Keratinocyte (primary cell): ENCODE results near the gene CD4. TPM values are rescaled to one million over a fixed set of nuclear protein-coding genes. Genes with fewer than 3 reads are reported as not detected.

Experiments
- DNase-seq: peaks from one replicate; pipeline ENCODE4 v3.0.0-alpha.2; 2011; ENCODE audit warnings: low read depth, missing footprints, low spot score
- FAIRE-seq: peaks from 2 replicates; lab custom pipeline; 2011; peaks lifted over from hg19 to GRCh38; lab: Jason Lieb, UNC
- H2AFZ ChIP-seq: 2 replicates; pipeline ENCODE4 v1.6.0; 2012; ENCODE audit warnings: low read length, control low read depth, inconsistent platforms; ENCODE audit not compliant: control insufficient read depth
- H3K27ac ChIP-seq: 2 replicates; pipeline ENCODE4 v1.5.1; 2011; ENCODE audit warnings: low read length; ENCODE audit not compliant: control insufficient read depth, insufficient read depth
- H3K27me3 ChIP-seq: 3 replicates; pipeline ENCODE4 v1.6.0; 2011; ENCODE audit warnings: low read length; ENCODE audit not compliant: control insufficient read depth, insufficient read depth; ENCODE audit errors: extremely low read depth
- H3K36me3 ChIP-seq, 2 experiments: 2 replicates in 1 of 2; 3 replicates in 1 of 2; pipeline ENCODE4 v1.5.1; 2011; ENCODE audit warnings: low read length in 2 of 2, mild to moderate bottlenecking in 1 of 2; ENCODE audit not compliant: control insufficient read depth in 2 of 2, insufficient read depth in 2 of 2; ENCODE audit errors: extremely low read depth in 1 of 2
- H3K4me1 ChIP-seq: 3 replicates; pipeline ENCODE4 v1.5.1; 2011; ENCODE audit warnings: low read length; ENCODE audit not compliant: control insufficient read depth, insufficient read depth; ENCODE audit errors: extremely low read depth
- H3K4me2 ChIP-seq: 3 replicates; pipeline ENCODE4 v1.6.0; 2011; ENCODE audit warnings: low read depth, low read length; ENCODE audit not compliant: control insufficient read depth, insufficient read depth; ENCODE audit errors: extremely low read depth
- H3K4me3 ChIP-seq, 3 experiments: fragments of 200-600 bp in 1 of 3; sonication (generic) in 1 of 3; 2 replicates in 2 of 3; 3 replicates in 1 of 3; pipeline ENCODE4 v1.5.1; 2011 to 2016; ENCODE audit warnings: low read length in 3 of 3, mild to moderate bottlenecking in 3 of 3, control low read depth in 2 of 3, inconsistent platforms in 1 of 3, low read depth in 1 of 3, mixed read lengths in 1 of 3, mixed run types in 1 of 3, moderate library complexity in 1 of 3; ENCODE audit not compliant: control insufficient read depth in 2 of 3, insufficient read depth in 2 of 3; ENCODE audit errors: extremely low read depth in 1 of 3
- H3K79me2 ChIP-seq: 2 replicates; pipeline ENCODE4 v1.6.0; 2012; ENCODE audit warnings: low read length; ENCODE audit not compliant: control insufficient read depth, insufficient read depth
- H3K9ac ChIP-seq: 3 replicates; pipeline ENCODE4 v1.6.0; 2011; ENCODE audit warnings: low read length; ENCODE audit not compliant: control insufficient read depth, insufficient read depth; ENCODE audit errors: extremely low read depth
- H3K9me1 ChIP-seq: 3 replicates; pipeline ENCODE4 v1.6.0; 2011; ENCODE audit warnings: low read length; ENCODE audit not compliant: control insufficient read depth, insufficient read depth; ENCODE audit errors: extremely low read depth
- H3K9me3 ChIP-seq: 2 replicates; pipeline ENCODE4 v1.5.1; 2012; ENCODE audit warnings: low read depth, low read length; ENCODE audit not compliant: control insufficient read depth
- H4K20me1 ChIP-seq: 3 replicates; pipeline ENCODE4 v1.6.0; 2011; ENCODE audit warnings: low read length; ENCODE audit not compliant: control insufficient read depth, insufficient read depth; ENCODE audit errors: extremely low read depth
- EZH2 ChIP-seq: IDR thresholded peaks from one replicate; pipeline ENCODE4 v1.6.1; 2012; ENCODE audit warnings: inconsistent platforms, mild to moderate bottlenecking, low read length, moderate library complexity
- dilution Hi-C: fragments of 300-500 bp; cut with MboI; formaldehyde crosslinking; loops from one replicate; pipeline ENCODE4 v1.7.0; 2020; ENCODE audit warnings: low sequenced_read_pairs; ENCODE audit not compliant: extremely low pct_ligation_motif_present
- polyA plus RNA-seq, 5 experiments: library from polyadenylated mRNA; depleted of rRNA in 3 of 5; stranded (reverse) in 3 of 5; stranded (forward) in 1 of 5; unstranded in 1 of 5; fragments of >200 nt; gene quantifications; 1 replicate in 1 of 5; 2 replicates in 3 of 5; 3 replicates in 1 of 5; pipeline versions ENCODE4 v1.2.1 to v1.2.3, GENCODE V29; 2011 to 2012; ENCODE audit warnings: missing spikeins in 2 of 5, low read depth in 1 of 5, low replicate concordance in 1 of 5
- TF ChIP-seq, protein P1 (sequence below), 3 experiments: IDR thresholded peaks in 1 of 3; conservative IDR thresholded peaks in 1 of 3; optimal IDR thresholded peaks in 1 of 3; 2 replicates in 2 of 3; 3 replicates in 1 of 3; pipeline versions ENCODE3 to v1.5.1; 2011; ENCODE audit warnings: low read length in 3 of 3, mild to moderate bottlenecking in 3 of 3, moderate library complexity in 2 of 3, control low read depth in 1 of 3, inconsistent platforms in 1 of 3; ENCODE audit not compliant: insufficient read depth in 2 of 3; ENCODE audit errors: extremely low read depth in 1 of 3

The CD4 gene
- polyA plus RNA-seq, 1 donor (not counting 4 experiments of a cell fraction or from before 2014, with no cell fraction given) = 0.01 TPM

DNA sequence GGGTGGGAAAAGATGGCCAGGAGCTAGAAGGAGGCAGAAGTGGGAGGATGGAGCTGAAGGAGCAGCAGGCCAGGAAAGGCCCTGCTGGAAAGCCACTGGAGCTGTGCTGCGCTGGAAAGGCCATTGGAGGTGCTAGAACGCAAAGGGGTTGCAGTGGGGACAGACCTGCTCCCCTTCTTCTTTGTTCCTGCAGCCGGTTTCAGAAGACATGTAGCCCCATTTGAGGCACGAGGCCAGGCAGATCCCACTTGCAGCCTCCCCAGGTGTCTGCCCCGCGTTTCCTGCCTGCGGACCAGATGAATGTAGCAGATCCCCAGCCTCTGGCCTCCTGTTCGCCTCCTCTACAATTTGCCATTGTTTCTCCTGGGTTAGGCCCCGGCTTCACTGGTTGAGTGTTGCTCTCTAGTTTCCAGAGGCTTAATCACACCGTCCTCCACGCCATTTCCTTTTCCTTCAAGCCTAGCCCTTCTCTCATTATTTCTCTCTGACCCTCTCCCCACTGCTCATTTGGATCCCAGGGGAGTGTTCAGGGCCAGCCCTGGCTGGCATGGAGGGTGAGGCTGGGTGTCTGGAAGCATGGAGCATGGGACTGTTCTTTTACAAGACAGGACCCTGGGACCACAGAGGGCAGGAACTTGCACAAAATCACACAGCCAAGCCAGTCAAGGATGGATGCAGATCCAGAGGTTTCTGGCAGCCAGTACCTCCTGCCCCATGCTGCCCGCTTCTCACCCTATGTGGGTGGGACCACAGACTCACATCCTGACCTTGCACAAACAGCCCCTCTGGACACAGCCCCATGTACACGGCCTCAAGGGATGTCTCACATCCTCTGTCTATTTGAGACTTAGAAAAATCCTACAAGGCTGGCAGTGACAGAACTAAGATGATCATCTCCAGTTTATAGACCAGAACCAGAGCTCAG, 30.0 kb downstream of the CD4 start:
- Histone ChIP-seq H3K27ac (no peak overlapping the region), H3K79me2 (no peaks in the 10 kb centered on the region), H3K36me3 (no peaks in the 10 kb centered on the region), H3K9ac (no peak overlapping the region), H2AFZ (no peak overlapping the region), H3K9me3 (no peaks in the 10 kb centered on the region), H3K4me3 (no peak overlapping the region), H3K4me2 (no peak overlapping the region), H3K27me3 (peaks cover 60% of the 10 kb centered on the region), H4K20me1 (no peaks in the 10 kb centered on the region), H3K4me1 (no peaks in the 10 kb centered on the region), H3K9me1 (no peaks in the 10 kb centered on the region)
- DNase-seq = no peak
- dilution Hi-C loops = no loop called here
- no peak for TF ChIP-seq EZH2
- TF ChIP-seq, protein P1, sequence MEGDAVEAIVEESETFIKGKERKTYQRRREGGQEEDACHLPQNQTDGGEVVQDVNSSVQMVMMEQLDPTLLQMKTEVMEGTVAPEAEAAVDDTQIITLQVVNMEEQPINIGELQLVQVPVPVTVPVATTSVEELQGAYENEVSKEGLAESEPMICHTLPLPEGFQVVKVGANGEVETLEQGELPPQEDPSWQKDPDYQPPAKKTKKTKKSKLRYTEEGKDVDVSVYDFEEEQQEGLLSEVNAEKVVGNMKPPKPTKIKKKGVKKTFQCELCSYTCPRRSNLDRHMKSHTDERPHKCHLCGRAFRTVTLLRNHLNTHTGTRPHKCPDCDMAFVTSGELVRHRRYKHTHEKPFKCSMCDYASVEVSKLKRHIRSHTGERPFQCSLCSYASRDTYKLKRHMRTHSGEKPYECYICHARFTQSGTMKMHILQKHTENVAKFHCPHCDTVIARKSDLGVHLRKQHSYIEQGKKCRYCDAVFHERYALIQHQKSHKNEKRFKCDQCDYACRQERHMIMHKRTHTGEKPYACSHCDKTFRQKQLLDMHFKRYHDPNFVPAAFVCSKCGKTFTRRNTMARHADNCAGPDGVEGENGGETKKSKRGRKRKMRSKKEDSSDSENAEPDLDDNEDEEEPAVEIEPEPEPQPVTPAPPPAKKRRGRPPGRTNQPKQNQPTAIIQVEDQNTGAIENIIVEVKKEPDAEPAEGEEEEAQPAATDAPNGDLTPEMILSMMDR (optimal IDR thresholded peaks at IDR 0.05 in 1 of 3, IDR thresholded peaks at IDR 0.05 in 1 of 3, conservative IDR thresholded peaks at IDR 0.05 in 1 of 3; ENCODE audit: extremely low read depth in 1 of 3, insufficient read depth in 2 of 3, low read length in 3 of 3) = no peak
- FAIRE-seq = no peak

DNA sequence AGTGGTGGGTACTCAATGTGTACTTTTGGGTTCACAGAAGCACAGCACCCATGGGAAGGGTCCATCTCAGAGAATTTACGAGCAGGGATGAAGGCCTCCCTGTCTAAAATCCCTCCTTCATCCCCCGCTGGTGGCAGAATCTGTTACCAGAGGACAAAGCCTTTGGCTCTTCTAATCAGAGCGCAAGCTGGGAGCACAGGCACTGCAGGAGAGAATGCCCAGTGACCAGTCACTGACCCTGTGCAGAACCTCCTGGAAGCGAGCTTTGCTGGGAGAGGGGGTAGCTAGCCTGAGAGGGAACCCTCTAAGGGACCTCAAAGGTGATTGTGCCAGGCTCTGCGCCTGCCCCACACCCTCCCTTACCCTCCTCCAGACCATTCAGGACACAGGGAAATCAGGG, 30.8 kb downstream of the CD4 start:
- no peak for FAIRE-seq

More for the DNA sequence above, 30.8 kb downstream of the CD4 start:
- peaks cover 62% of the 10 kb centered on the region for H3K27me3 ChIP-seq
- dilution Hi-C loops = no loop called here
- H3K4me3 ChIP-seq = no peak overlapping the region
- H3K9ac ChIP-seq = no peak overlapping the region
- TF ChIP-seq EZH2 = no peak
- TF ChIP-seq, protein P1 (optimal IDR thresholded peaks at IDR 0.05 in 1 of 3, IDR thresholded peaks at IDR 0.05 in 1 of 3, conservative IDR thresholded peaks at IDR 0.05 in 1 of 3; ENCODE audit: extremely low read depth in 1 of 3, insufficient read depth in 2 of 3, low read length in 3 of 3) = no peak
- no peaks in the 10 kb centered on the region for H3K9me1 ChIP-seq
- H3K79me2 ChIP-seq = no peaks in the 10 kb centered on the region
- no peak overlapping the region for H2AFZ ChIP-seq
- no peaks in the 10 kb centered on the region for H3K36me3 ChIP-seq
- no peak overlapping the region for H3K4me2 ChIP-seq
- H3K9me3 ChIP-seq = no peaks in the 10 kb centered on the region
- DNase-seq = no peak
- no peak overlapping the region for H3K27ac ChIP-seq
- peaks cover 3% of the 10 kb centered on the region for H3K4me1 ChIP-seq
- H4K20me1 ChIP-seq = no peaks in the 10 kb centered on the region
